Parathyroid adenoma (tissue), 2 donors: ENCODE measurements around the gene TTBK1.

ENCODE experiments used
- H2AFZ ChIP-seq: fragments of 300-600 bp; sonication (generic); one replicate; pipeline ENCODE4 v1.7.0; 2017; ENCODE audit warnings: antibody characterized with exemption, mild to moderate bottlenecking
- H3K27ac ChIP-seq: fragments of 300-600 bp; sonication (generic); one replicate; pipeline ENCODE4 v1.7.0; 2017
- H3K27me3 ChIP-seq: fragments of 300-600 bp; sonication (generic); one replicate; pipeline ENCODE4 v1.7.0; 2017; ENCODE audit warnings: low read length; ENCODE audit not compliant: control insufficient read depth, insufficient read depth
- H3K36me3 ChIP-seq: fragments of 300-600 bp; sonication (generic); one replicate; pipeline ENCODE4 v1.7.0; 2017; ENCODE audit warnings: low read length; ENCODE audit not compliant: control insufficient read depth, insufficient read depth
- H3K4me1 ChIP-seq: fragments of 300-600 bp; sonication (generic); one replicate; pipeline ENCODE4 v1.7.0; 2017; ENCODE audit warnings: control low read depth
- H3K4me2 ChIP-seq: fragments of 300-600 bp; sonication (generic); one replicate; pipeline ENCODE4 v1.7.0; 2017; ENCODE audit warnings: low read length
- H3K4me3 ChIP-seq: fragments of 300-600 bp; sonication (generic); one replicate; pipeline ENCODE4 v1.7.0; 2017; ENCODE audit warnings: low read depth, low read length
- H3K79me2 ChIP-seq: fragments of 300-600 bp; sonication (generic); one replicate; pipeline ENCODE4 v1.7.0; 2017; ENCODE audit warnings: control low read depth
- H3K9ac ChIP-seq: fragments of 300-600 bp; sonication (generic); one replicate; pipeline ENCODE4 v1.7.0; 2017; ENCODE audit warnings: mild to moderate bottlenecking
- H3K9me3 ChIP-seq: fragments of 300-600 bp; sonication (generic); one replicate; pipeline ENCODE4 v1.7.0; 2017; ENCODE audit warnings: low read length; ENCODE audit not compliant: control insufficient read depth
- CTCF ChIP-seq: fragments of 300-600 bp; sonication (generic); IDR thresholded peaks from one replicate; pipeline ENCODE4 v1.7.0; 2017; ENCODE audit warnings: antibody characterized with exemption, mild to moderate bottlenecking
- donor health status: primary hyperparathyroidism.

TTBK1 gene

GRCh38 chr6:43250992-43251373, 7.7 kb downstream of the TTBK1 start:
- H3K4me1 ChIP-seq: peaks cover 4% of the 10 kb centered on the region
- H3K27me3 ChIP-seq: no peaks in the 10 kb centered on the region
- no peaks in the 10 kb centered on the region for H3K9me3 ChIP-seq
- H3K4me2 ChIP-seq: no peak overlapping the region
- no peak overlapping the region for H3K27ac ChIP-seq
- TF ChIP-seq CTCF: no peak
- H3K9ac ChIP-seq: no peak overlapping the region
- H3K36me3 ChIP-seq: no peaks in the 10 kb centered on the region
- no peaks in the 10 kb centered on the region for H3K79me2 ChIP-seq
- no peak overlapping the region for H3K4me3 ChIP-seq
- H2AFZ ChIP-seq: peak overlapping the region; percentile 28

GRCh38 chr6:43253401-43253800, 10.1 kb downstream of the TTBK1 start:
- Histone ChIP-seq H2AFZ (no peak overlapping the region), H3K9me3 (no peaks in the 10 kb centered on the region), H3K36me3 (no peaks in the 10 kb centered on the region), H3K79me2 (no peaks in the 10 kb centered on the region), H3K4me1 (no peaks in the 10 kb centered on the region), H3K27me3 (no peaks in the 10 kb centered on the region), H3K9ac (no peak overlapping the region), H3K4me2 (no peak overlapping the region), H3K27ac (no peak overlapping the region), H3K4me3 (no peak overlapping the region)
- no peak for TF ChIP-seq CTCF

GRCh38 chr6:43254138-43254817, 11.0 kb downstream of the TTBK1 start:
- H3K9me3 ChIP-seq: no peaks in the 10 kb centered on the region
- H3K4me3 ChIP-seq: no peak overlapping the region
- no peaks in the 10 kb centered on the region for H3K79me2 ChIP-seq
- H3K4me1 ChIP-seq: no peaks in the 10 kb centered on the region
- H3K4me2 ChIP-seq: no peak overlapping the region
- no peaks in the 10 kb centered on the region for H3K27me3 ChIP-seq
- H3K9ac ChIP-seq: no peak overlapping the region
- no peak for TF ChIP-seq CTCF
- H2AFZ ChIP-seq: no peak overlapping the region
- no peaks in the 10 kb centered on the region for H3K36me3 ChIP-seq
- H3K27ac ChIP-seq: no peak overlapping the region

- TF ChIP-seq CTCF: no peak
- H3K79me2 ChIP-seq: no peaks in the 10 kb centered on the region
Measured at GRCh38 chr6:43254846-43255245, 11.6 kb downstream of the TTBK1 start.

GRCh38 chr6:43255408-43256054, 12.2 kb downstream of the TTBK1 start:
- Histone ChIP-seq H3K36me3 (no peaks in the 10 kb centered on the region), H3K4me3 (no peak overlapping the region), H3K4me2 (no peak overlapping the region), H3K4me1 (no peaks in the 10 kb centered on the region), H3K9ac (no peak overlapping the region), H3K27ac (no peak overlapping the region), H3K79me2 (no peaks in the 10 kb centered on the region), H3K27me3 (no peaks in the 10 kb centered on the region), H3K9me3 (no peaks in the 10 kb centered on the region), H2AFZ (no peak overlapping the region)
- TF ChIP-seq CTCF: no peak

More at GRCh38 chr6:43254846-43255245, 11.6 kb downstream of the TTBK1 start:
- Histone ChIP-seq H3K4me2 (no peak overlapping the region), H3K36me3 (no peaks in the 10 kb centered on the region), H3K27ac (no peak overlapping the region), H3K9ac (no peak overlapping the region), H3K4me3 (no peak overlapping the region), H3K27me3 (no peaks in the 10 kb centered on the region), H3K4me1 (no peaks in the 10 kb centered on the region), H2AFZ (no peak overlapping the region), H3K9me3 (no peaks in the 10 kb centered on the region)
